ENCODE results near the gene NRXN3.

NRXN3 gene

DNA sequence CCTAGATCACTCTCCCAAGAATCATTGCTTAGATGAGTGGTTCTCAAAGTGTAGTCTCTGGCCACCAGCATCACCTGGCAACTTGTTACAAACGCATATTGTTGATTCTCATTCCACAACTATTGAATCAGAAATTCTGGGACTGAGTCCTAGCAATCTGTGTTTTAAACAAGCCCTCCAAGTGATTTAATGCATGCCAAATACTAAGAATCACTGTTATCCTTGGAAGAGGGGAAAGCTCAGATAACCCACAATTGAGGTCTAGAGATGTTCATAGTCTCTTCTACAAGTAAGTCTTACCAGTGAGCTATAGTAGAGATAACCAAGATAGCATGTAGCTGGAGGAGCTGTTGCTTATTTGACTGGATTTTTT lies 1374.5 kb downstream of the NRXN3 start:
- no peak overlapping the region for H3K4me3 ChIP-seq (replicated peaks; ENCODE audit: low read depth, low read length)
- TF ChIP-seq, protein P1, sequence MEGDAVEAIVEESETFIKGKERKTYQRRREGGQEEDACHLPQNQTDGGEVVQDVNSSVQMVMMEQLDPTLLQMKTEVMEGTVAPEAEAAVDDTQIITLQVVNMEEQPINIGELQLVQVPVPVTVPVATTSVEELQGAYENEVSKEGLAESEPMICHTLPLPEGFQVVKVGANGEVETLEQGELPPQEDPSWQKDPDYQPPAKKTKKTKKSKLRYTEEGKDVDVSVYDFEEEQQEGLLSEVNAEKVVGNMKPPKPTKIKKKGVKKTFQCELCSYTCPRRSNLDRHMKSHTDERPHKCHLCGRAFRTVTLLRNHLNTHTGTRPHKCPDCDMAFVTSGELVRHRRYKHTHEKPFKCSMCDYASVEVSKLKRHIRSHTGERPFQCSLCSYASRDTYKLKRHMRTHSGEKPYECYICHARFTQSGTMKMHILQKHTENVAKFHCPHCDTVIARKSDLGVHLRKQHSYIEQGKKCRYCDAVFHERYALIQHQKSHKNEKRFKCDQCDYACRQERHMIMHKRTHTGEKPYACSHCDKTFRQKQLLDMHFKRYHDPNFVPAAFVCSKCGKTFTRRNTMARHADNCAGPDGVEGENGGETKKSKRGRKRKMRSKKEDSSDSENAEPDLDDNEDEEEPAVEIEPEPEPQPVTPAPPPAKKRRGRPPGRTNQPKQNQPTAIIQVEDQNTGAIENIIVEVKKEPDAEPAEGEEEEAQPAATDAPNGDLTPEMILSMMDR (IDR thresholded peaks at IDR 0.05; ENCODE audit: insufficient read depth, low read length, poor library complexity, severe bottlenecking): no peak
- no peaks in the 10 kb centered on the region for H3K27me3 ChIP-seq (replicated peaks; ENCODE audit: control insufficient read depth, insufficient read depth, low read length)
- no peaks in the 10 kb centered on the region for H3K36me3 ChIP-seq (ENCODE audit: control insufficient read depth, insufficient read depth, low read length)
- DNase-seq (ENCODE audit: extremely low read depth, insufficient read length): no peak

DNA sequence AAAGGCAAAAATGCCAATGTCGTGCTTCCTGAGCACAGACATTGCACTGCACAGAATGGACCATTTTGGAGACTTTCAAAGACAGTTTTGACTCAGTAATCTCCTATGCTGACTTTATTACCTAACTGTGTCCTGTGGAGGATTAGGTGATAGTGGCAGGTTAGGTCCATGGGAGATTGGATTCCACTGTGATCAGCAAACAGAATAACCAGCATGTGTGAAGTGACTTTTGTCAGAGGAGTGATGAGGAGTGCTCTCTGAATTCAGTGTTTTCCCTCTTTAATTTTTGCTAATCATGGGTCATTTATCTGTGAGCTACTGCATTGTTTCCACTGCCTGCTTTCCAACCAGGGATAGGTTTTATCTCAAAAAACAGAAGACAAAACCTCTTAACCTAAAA lies 1378.7 kb downstream of the NRXN3 start:
- Histone ChIP-seq H3K27me3 (replicated peaks; ENCODE audit: control insufficient read depth, insufficient read depth, low read length) (no peaks in the 10 kb centered on the region; the same call in 1 of the 2 replicates), H3K36me3 (ENCODE audit: control insufficient read depth, insufficient read depth, low read length) (no peaks in the 10 kb centered on the region), H3K4me3 (replicated peaks; ENCODE audit: low read depth, low read length) (no peak overlapping the region)
- TF ChIP-seq, protein P1 (IDR thresholded peaks at IDR 0.05; ENCODE audit: insufficient read depth, low read length, poor library complexity, severe bottlenecking): no peak
- no peak for DNase-seq (ENCODE audit: extremely low read depth, insufficient read length)

DNA sequence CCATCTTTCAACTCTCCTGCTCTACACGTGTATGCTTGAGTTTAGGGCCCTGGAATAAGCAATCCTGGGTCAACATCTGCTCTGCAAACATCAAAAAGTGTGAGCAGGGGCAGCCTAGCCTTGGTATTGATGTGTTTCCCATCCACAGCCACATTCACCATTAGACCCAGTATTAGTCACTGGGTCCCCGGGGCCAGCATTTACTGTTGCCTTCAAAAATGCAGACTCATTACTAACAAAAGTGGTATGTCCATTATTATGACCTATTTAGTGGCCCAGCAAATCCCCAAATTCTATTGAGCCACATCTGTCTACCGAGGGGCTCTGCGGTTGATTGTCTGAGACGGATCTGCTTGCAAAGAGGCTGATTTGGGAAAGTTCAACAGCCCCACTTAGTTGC lies 1379.3 kb downstream of the NRXN3 start:
- TF ChIP-seq, protein P1 (IDR thresholded peaks at IDR 0.05; ENCODE audit: insufficient read depth, low read length, poor library complexity, severe bottlenecking): no peak
- DNase-seq (ENCODE audit: extremely low read depth, insufficient read length): no peak
- H3K27me3 ChIP-seq (replicated peaks; ENCODE audit: control insufficient read depth, insufficient read depth, low read length): no peaks in the 10 kb centered on the region; the same call in 1 of the 2 replicates
- H3K36me3 ChIP-seq (ENCODE audit: control insufficient read depth, insufficient read depth, low read length): no peaks in the 10 kb centered on the region
- no peak overlapping the region for H3K4me3 ChIP-seq (replicated peaks; ENCODE audit: low read depth, low read length)

- DNase-seq (ENCODE audit: extremely low read depth, insufficient read length): no peak
- TF ChIP-seq, protein P1 (IDR thresholded peaks at IDR 0.05; ENCODE audit: insufficient read depth, low read length, poor library complexity, severe bottlenecking): no peak
- Histone ChIP-seq H3K36me3 (ENCODE audit: control insufficient read depth, insufficient read depth, low read length) (no peaks in the 10 kb centered on the region), H3K27me3 (replicated peaks; ENCODE audit: control insufficient read depth, insufficient read depth, low read length) (no peaks in the 10 kb centered on the region; the same call in 1 of the 2 replicates), H3K4me3 (replicated peaks; ENCODE audit: low read depth, low read length) (no peak overlapping the region)
Measured at GRCh38 chr14:79551523-79551922, 1381.3 kb downstream of the NRXN3 start.

GRCh38 chr14:79552778-79553177 lies 1382.6 kb downstream of the NRXN3 start:
- TF ChIP-seq, protein P1 (IDR thresholded peaks at IDR 0.05; ENCODE audit: insufficient read depth, low read length, poor library complexity, severe bottlenecking): no peak
- Histone ChIP-seq H3K27me3 (replicated peaks; ENCODE audit: control insufficient read depth, insufficient read depth, low read length) (no peaks in the 10 kb centered on the region; the same call in 1 of the 2 replicates), H3K4me3 (replicated peaks; ENCODE audit: low read depth, low read length) (no peak overlapping the region), H3K36me3 (ENCODE audit: control insufficient read depth, insufficient read depth, low read length) (no peaks in the 10 kb centered on the region)
- DNase-seq (ENCODE audit: extremely low read depth, insufficient read length): no peak

- no peak overlapping the region for H3K4me3 ChIP-seq (replicated peaks; ENCODE audit: low read depth, low read length)
- no peak for DNase-seq (ENCODE audit: extremely low read depth, insufficient read length)
- no peaks in the 10 kb centered on the region; the same call in 1 of the 2 replicates for H3K27me3 ChIP-seq (replicated peaks; ENCODE audit: control insufficient read depth, insufficient read depth, low read length)
- H3K36me3 ChIP-seq (ENCODE audit: control insufficient read depth, insufficient read depth, low read length): no peaks in the 10 kb centered on the region
- TF ChIP-seq, protein P1 (IDR thresholded peaks at IDR 0.05; ENCODE audit: insufficient read depth, low read length, poor library complexity, severe bottlenecking): no peak
Measured at GRCh38 chr14:79554816-79555215, 1384.6 kb downstream of the NRXN3 start.

Measured in GM06990 (cell line).